HL-60 (cell line): Measurements from ENCODE around the gene EGLN3.

Experiments used
- DNase-seq, 2 experiments: peaks; one replicate each; pipeline ENCODE4 v3.0.0-alpha.2; 2010 to 2020; ENCODE audit warnings: low read depth in 1 of 2, low spot score in 1 of 2
- H3K27ac ChIP-seq: fragments of 250-450 bp; sonication (Bioruptor Pico); replicated peaks from 2 replicates; pipeline ENCODE4 v1.5.1; 2020; ENCODE audit warnings: mild to moderate bottlenecking, moderate library complexity
- H3K27me3 ChIP-seq: fragments of 250-450 bp; sonication (Bioruptor Pico); 2 replicates; pipeline ENCODE4 v1.5.1; 2021; ENCODE audit warnings: mild to moderate bottlenecking, moderate library complexity; ENCODE audit not compliant: insufficient read depth, poor library complexity, severe bottlenecking
- H3K4me3 ChIP-seq: replicated peaks from 2 replicates; pipeline ENCODE4 v1.5.1; 2011; ENCODE audit warnings: mild to moderate bottlenecking, control low read depth, low read length; ENCODE audit not compliant: insufficient read depth
- GABPA ChIP-seq: IDR thresholded peaks from 2 replicates; pipeline ENCODE4 v1.6.1; 2012; ENCODE audit warnings: low read depth
- POLR2AphosphoS5 ChIP-seq: IDR thresholded peaks from 2 replicates; pipeline ENCODE4 v1.6.1; 2012; ENCODE audit warnings: low read depth
- REST ChIP-seq: IDR thresholded peaks from 2 replicates; pipeline ENCODE4 v1.6.1; 2012; ENCODE audit warnings: low read depth; ENCODE audit not compliant: insufficient replicate concordance
- SPI1 ChIP-seq: IDR thresholded peaks from 2 replicates; pipeline ENCODE4 v1.6.1; 2012; ENCODE audit warnings: low read depth, mild to moderate bottlenecking, borderline replicate concordance
- TF ChIP-seq, protein P1 (sequence below): IDR thresholded peaks from one replicate; pipeline ENCODE4 v1.5.1; 2011; ENCODE audit warnings: low read length, control low read depth, inconsistent platforms; ENCODE audit not compliant: insufficient read depth

Gene EGLN3

DNA sequence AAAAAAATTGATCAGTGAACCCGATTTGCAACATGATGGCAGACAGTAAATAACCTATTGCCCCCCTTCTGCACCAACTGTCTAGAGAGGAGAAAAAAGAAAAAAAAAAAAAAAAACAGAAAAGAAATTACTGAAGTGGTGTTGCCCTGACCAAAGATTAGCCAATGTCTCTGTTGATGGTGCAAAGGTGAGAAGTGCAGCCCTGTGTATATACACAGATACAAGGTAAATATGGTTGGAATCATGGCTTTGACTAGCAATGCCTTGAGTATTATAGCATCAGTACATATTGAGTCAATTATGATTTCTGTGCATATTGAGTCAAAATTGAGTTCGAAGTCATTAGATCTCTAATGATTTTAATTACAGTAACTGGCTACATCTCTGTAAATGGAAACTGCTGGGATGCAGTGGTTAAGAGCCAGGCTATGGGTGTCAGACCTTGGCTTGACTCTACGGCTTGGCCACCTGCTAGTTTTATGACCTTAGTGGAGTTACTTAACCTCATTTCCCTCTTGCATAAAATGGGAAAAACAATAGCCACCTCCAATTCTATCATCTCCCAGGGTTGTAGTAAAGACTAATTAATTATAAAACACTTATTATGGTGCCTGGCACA, 51.0 kb downstream of the EGLN3 start:
- no peak for DNase-seq
- Histone ChIP-seq H3K4me3 (no peak overlapping the region), H3K27me3 (peaks cover 7% of the 10 kb centered on the region), H3K27ac (no peak overlapping the region)
- no peak for TF ChIP-seq GABPA
- no peak for TF ChIP-seq POLR2AphosphoS5
- TF ChIP-seq, protein P1, sequence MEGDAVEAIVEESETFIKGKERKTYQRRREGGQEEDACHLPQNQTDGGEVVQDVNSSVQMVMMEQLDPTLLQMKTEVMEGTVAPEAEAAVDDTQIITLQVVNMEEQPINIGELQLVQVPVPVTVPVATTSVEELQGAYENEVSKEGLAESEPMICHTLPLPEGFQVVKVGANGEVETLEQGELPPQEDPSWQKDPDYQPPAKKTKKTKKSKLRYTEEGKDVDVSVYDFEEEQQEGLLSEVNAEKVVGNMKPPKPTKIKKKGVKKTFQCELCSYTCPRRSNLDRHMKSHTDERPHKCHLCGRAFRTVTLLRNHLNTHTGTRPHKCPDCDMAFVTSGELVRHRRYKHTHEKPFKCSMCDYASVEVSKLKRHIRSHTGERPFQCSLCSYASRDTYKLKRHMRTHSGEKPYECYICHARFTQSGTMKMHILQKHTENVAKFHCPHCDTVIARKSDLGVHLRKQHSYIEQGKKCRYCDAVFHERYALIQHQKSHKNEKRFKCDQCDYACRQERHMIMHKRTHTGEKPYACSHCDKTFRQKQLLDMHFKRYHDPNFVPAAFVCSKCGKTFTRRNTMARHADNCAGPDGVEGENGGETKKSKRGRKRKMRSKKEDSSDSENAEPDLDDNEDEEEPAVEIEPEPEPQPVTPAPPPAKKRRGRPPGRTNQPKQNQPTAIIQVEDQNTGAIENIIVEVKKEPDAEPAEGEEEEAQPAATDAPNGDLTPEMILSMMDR: no peak
- TF ChIP-seq SPI1: no peak
- TF ChIP-seq REST: no peak

DNA sequence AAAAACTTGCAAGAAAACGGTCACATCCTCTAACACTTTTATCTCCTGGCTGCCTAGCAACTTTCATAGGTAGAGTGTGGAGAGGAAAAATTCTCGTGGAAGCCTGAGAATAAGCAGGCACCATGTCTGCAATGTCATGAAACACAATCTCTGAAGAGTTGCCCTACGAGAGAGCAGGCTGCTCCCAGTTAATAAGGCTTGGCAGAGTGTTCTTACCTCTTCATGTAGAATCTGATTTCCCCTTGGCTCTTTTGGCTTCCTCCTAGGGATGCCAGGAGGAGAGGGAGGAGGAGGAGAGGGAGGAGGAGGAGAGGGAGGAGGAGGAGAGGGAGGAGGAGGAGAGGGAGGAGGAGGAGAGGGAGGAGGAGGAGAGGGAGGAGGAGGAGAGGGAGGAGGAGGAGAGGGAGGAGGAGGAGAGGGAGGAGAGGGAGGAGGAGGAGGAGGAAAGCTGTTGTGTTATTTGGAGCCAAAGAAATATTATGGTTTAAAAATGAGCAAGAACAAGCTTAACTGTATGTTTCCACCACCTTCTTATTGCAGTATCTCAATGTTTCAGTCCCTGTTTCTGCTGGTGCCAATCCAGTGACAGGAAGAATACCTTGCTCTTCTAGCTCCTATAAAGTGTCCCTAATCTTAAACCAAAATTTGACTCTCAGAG, 52.9 kb downstream of the EGLN3 start:
- TF ChIP-seq GABPA (no peak), REST (no peak), SPI1 (no peak)
- TF ChIP-seq, protein P1: no peak
- no peak overlapping the region for H3K27ac ChIP-seq
- DNase-seq: no peak
- H3K4me3 ChIP-seq: no peak overlapping the region
- peaks cover 7% of the 10 kb centered on the region for H3K27me3 ChIP-seq

GRCh38 chr14:33897382-33897781, 53.5 kb downstream of the EGLN3 start:
- H3K27me3 ChIP-seq: peaks cover 7% of the 10 kb centered on the region
- H3K4me3 ChIP-seq: no peak overlapping the region
- TF ChIP-seq SPI1 (no peak), GABPA (no peak), REST (no peak), POLR2AphosphoS5 (no peak)
- TF ChIP-seq, protein P1: no peak

More at GRCh38 chr14:33897382-33897781, 53.5 kb downstream of the EGLN3 start:
- no peak overlapping the region for H3K27ac ChIP-seq
- no peak for DNase-seq
